GM19351 (cell line): Measurements from ENCODE around the gene DCC.

ENCODE experiments used
- ATAC-seq: cut with Tn5 transposase; IDR thresholded peaks from one replicate; pipeline ENCODE4 v1.9.1; 2021; ENCODE audit warnings: mild to moderate bottlenecking, moderate library complexity; ENCODE audit not compliant: unreplicated experiment

DCC gene

GRCh38 chr18:52764316-52764715 is 424.3 kb downstream of the DCC start:
- ATAC-seq = no peak

- no peak for ATAC-seq
Observed at GRCh38 chr18:52766002-52766545, 426.1 kb downstream of the DCC start.

GRCh38 chr18:52781113-52781512 is 441.1 kb downstream of the DCC start:
- ATAC-seq = no peak

GRCh38 chr18:52791321-52791720 is 451.3 kb downstream of the DCC start:
- no peak for ATAC-seq

GRCh38 chr18:52812834-52813233 is 472.8 kb downstream of the DCC start:
- no peak for ATAC-seq

GRCh38 chr18:52813635-52814416 is 473.8 kb downstream of the DCC start:
- ATAC-seq = no peak

- ATAC-seq = no peak
Observed at GRCh38 chr18:52815651-52816050, 475.7 kb downstream of the DCC start.

GRCh38 chr18:52816121-52816520 is 476.1 kb downstream of the DCC start:
- ATAC-seq = no peak

GRCh38 chr18:52822160-52822559 is 482.2 kb downstream of the DCC start:
- ATAC-seq = no peak

- ATAC-seq = no peak
Observed at GRCh38 chr18:52824126-52824525, 484.1 kb downstream of the DCC start.

GRCh38 chr18:52826994-52827393 is 487.0 kb downstream of the DCC start:
- no peak for ATAC-seq

- ATAC-seq = no peak
Observed at GRCh38 chr18:52829320-52829719, 489.3 kb downstream of the DCC start.

GRCh38 chr18:52829876-52830405 is 489.9 kb downstream of the DCC start:
- ATAC-seq = no peak

GRCh38 chr18:52844323-52844722 is 504.3 kb downstream of the DCC start:
- ATAC-seq = no peak

- ATAC-seq = no peak
Observed at GRCh38 chr18:52845036-52845435, 505.0 kb downstream of the DCC start.

GRCh38 chr18:52850031-52850560 is 510.1 kb downstream of the DCC start:
- no peak for ATAC-seq

- no peak for ATAC-seq
Observed at GRCh38 chr18:52861558-52861957, 521.6 kb downstream of the DCC start.

GRCh38 chr18:52869349-52869923 is 529.4 kb downstream of the DCC start:
- ATAC-seq = no peak

- ATAC-seq = no peak
Observed at GRCh38 chr18:52869942-52870907, 530.2 kb downstream of the DCC start.

GRCh38 chr18:52874774-52875173 is 534.8 kb downstream of the DCC start:
- ATAC-seq = no peak

GRCh38 chr18:52875725-52876124 is 535.7 kb downstream of the DCC start:
- ATAC-seq = no peak
